Central memory CD8-positive, alpha-beta T cell (primary cell): Measurements from ENCODE around the gene P4HA2.

ENCODE experiments used
- ATAC-seq: fragments of 150-1000 bp; cut with Tn5 transposase; replicated peaks from 2 replicates; pipeline ENCODE4 v1.10.0; 2022; ENCODE audit warnings: mild to moderate bottlenecking, moderate FRiP score, moderate number of reproducible peaks; ENCODE audit not compliant: poor library complexity, severe bottlenecking; ENCODE audit errors: extremely low read depth
- DNase-seq, 2 donors: peaks; one replicate each; pipeline ENCODE4 v3.0.0; 2021; ENCODE audit warnings: low spot score in 2 of 2
- H3K27ac Mint-ChIP-seq: one replicate; pipeline ENCODE4 v1.8.0; 2022; ENCODE audit warnings: low read depth, mild to moderate bottlenecking, moderate library complexity, mixed read lengths
- H3K27me3 Mint-ChIP-seq: one replicate; pipeline ENCODE4 v1.8.0; 2022; ENCODE audit warnings: mixed read lengths
- H3K36me3 Mint-ChIP-seq: one replicate; pipeline ENCODE4 v1.8.0; 2022; ENCODE audit warnings: mild to moderate bottlenecking, moderate library complexity, mixed read lengths; ENCODE audit not compliant: insufficient read depth
- H3K4me1 Mint-ChIP-seq: one replicate; pipeline ENCODE4 v1.8.0; 2022; ENCODE audit warnings: mixed read lengths
- H3K4me3 Mint-ChIP-seq: one replicate; pipeline ENCODE4 v1.8.0; 2022; ENCODE audit warnings: mild to moderate bottlenecking, moderate library complexity, mixed read lengths
- H3K9me3 Mint-ChIP-seq: one replicate; pipeline ENCODE4 v1.8.0; 2022; ENCODE audit warnings: mixed read lengths

Gene P4HA2

DNA sequence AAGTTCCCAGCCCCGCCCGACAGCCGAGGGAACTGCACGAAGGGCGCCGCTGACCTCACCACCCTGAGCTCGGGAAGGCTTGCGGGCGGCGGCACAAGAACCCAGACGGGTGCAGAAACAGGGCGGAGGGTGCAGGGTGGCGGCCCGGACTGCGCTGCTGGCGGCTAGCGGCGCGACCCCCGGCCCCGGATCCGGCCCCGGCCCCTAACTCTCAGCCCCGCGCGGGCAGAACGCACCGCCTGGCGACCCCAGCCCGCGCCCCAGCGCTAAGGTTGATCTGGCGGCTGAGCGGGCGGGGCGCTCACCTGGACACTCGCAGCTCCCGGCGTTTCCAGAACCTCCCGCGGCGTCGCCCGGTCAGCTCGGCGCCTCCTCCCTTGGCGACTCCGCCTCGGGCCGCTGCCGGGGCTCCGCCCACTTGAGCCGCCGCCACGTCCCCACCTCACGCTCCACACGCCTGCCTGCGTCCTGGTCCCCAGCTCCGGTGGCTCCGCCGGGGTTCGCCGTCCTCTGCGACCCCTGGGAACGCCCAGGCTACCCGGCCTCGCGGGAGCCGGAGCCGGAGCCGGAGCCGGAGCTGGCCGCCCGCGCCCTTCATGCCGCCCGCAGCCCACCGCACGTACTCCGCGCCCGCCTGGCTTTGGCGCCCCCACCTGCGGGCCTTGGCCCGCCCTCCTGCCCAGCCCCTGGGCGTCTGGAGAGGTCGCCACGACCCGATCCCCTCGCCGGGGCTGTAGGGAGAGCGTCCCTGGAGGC, at the start of gene P4HA2:
Gene P4HA2, minus strand, starts transcription at position 369 of the 756 bp plus-strand sequence. CDS start 9,227 bp downstream, outside the sequence.
- no peak for DNase-seq
- peaks cover 3% of the 10 kb centered on the region for H3K36me3 Mint-ChIP-seq
- H3K4me1 Mint-ChIP-seq = peaks cover 7% of the 10 kb centered on the region
- H3K27ac Mint-ChIP-seq = no peak within 1 kb of the TSS
- peaks cover 25% of the 10 kb centered on the region for H3K27me3 Mint-ChIP-seq
- peak; percentile 28 for ATAC-seq
- peak within 1 kb of the TSS; percentile 44 for H3K4me3 Mint-ChIP-seq
- H3K9me3 Mint-ChIP-seq = no peaks in the 10 kb centered on the region

DNA sequence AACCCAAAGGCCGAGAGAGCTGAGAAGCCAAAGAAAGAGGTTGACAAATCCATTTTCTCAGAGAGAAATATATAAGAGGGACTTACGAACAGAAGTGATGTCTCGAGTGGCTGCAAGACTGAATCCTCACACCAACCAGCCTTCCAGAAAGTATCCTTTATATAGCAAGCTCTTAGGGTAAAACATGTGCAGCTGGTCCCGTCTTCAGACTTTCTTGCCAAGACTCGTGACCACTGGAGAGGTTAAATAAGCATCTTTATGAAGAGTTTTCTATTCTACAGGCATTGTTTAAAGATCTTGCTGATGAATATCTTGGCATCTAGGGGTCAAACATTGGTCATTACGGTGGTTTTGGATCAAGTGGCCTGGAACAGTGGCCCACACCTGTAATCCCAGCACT, 49.6 kb upstream of the P4HA2 start:
- H3K27ac Mint-ChIP-seq = no peak overlapping the region
- no peak overlapping the region for H3K4me3 Mint-ChIP-seq
- peaks cover 2% of the 10 kb centered on the region for H3K36me3 Mint-ChIP-seq
- DNase-seq = no peak
- no peak for ATAC-seq
- peaks cover 15% of the 10 kb centered on the region for H3K4me1 Mint-ChIP-seq
- H3K9me3 Mint-ChIP-seq = no peaks in the 10 kb centered on the region
- peaks cover 49% of the 10 kb centered on the region for H3K27me3 Mint-ChIP-seq

DNA sequence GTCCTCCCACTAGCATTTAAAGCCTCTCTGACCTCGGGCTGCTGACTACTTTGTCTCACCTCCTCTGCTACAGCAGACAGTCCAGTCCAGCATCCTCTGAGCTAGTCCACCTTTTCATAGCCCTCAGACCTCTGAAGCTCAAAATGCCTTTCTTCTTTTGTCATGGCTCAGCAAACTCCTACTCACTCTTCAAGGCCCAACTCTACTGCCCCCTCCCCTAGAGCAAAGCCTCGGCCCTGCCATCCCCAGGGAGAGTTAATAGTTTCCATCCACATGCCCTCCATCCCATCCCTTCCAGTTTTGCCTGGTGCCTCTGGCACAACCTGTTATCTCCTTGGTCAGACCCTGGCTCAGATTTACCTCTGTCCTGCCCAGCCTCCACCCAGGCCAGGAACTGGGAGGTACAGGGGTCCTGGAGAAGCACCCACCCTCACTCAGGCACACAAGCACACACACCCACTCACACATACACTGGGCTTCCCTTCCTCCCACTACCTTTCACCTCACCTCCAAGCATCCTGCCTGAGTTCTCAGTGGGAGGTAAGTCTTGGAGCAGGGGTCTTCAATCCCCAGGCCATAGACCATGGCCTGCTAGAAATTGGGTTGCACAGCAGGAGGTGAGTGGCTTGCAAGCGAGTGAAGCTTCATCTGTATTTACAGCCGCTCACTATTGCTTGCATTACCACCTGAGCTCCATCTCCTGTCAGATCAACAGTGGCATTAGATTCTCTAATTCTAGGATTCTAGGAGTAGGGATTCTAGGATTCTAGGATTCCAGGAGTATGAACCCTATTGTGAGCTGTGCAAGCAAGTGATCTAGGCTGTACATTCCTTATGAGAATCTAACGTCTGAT, 47.9 kb upstream of the P4HA2 start:
- peaks cover 25% of the 10 kb centered on the region for H3K4me1 Mint-ChIP-seq
- H3K36me3 Mint-ChIP-seq = peaks cover 2% of the 10 kb centered on the region
- H3K27me3 Mint-ChIP-seq = peaks cover 50% of the 10 kb centered on the region
- no peak overlapping the region for H3K27ac Mint-ChIP-seq
- ATAC-seq (no peak), DNase-seq (no peak)
- H3K4me3 Mint-ChIP-seq = no peak overlapping the region
- no peaks in the 10 kb centered on the region for H3K9me3 Mint-ChIP-seq

DNA sequence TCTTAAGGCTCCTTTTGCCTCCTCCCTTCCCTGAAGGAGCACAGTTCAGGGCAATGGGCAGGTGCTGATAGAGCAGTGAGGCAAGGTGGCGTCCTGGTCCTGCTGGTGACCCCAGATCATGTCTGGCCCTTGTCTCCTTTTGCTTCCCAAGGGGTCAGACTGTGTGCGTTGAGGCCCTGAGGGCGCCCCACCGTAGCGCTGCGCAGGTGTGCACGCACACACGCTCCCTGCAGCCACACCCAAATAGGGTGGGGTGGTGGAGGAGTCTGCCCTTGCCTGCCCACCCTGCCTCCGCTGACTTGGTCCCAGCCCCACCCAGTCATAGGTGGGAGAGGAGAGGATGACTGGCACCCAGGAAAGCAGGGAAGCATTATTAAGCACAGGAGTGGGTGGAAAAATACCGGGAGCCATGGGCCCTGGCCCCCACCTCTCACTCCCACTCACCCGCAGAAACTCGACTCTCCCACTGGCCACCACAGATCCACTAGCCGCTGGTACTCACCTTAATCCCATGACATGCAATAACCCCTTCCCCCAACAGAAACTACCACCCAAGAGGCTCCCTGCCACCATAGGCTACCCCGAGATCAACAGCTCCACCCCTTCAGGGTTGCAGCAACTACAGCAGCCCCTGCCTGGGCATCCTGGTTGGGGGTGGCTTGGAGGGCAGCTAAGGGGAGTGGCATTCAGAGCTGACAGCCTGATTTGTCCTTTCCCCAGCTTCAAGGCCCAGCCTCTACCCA, 46.6 kb upstream of the P4HA2 start:
- no peak for DNase-seq
- Mint-ChIP-seq H3K27me3 (peaks cover 40% of the 10 kb centered on the region), H3K9me3 (no peaks in the 10 kb centered on the region), H3K27ac (no peak overlapping the region), H3K36me3 (peaks cover 2% of the 10 kb centered on the region), H3K4me3 (no peak overlapping the region), H3K4me1 (peaks cover 25% of the 10 kb centered on the region)
- ATAC-seq = no peak

DNA sequence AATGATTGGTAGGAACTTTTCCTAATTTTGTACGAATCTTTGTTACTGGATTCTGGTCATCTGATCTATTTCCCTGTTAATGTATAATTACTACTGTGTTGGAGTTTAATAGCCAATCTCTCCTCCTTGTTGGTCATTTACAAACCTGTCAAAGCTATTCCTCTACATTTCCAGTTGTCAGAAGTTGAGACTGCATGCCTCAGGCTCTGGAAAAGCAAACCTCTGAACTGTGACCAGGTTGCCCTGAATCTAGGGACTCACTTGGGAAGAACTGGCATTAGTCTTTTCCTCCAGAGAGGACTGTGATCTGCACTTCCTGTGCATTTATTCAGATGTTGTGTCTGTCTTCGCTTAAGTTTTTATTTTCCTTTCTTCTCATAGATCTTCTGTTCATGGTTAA, 46.0 kb upstream of the P4HA2 start:
- ATAC-seq = no peak
- H3K4me1 Mint-ChIP-seq = peaks cover 25% of the 10 kb centered on the region
- no peak for DNase-seq
- H3K9me3 Mint-ChIP-seq = no peaks in the 10 kb centered on the region
- no peaks in the 10 kb centered on the region for H3K36me3 Mint-ChIP-seq
- no peak overlapping the region for H3K27ac Mint-ChIP-seq
- H3K4me3 Mint-ChIP-seq = no peak overlapping the region
- peaks cover 40% of the 10 kb centered on the region for H3K27me3 Mint-ChIP-seq

DNA sequence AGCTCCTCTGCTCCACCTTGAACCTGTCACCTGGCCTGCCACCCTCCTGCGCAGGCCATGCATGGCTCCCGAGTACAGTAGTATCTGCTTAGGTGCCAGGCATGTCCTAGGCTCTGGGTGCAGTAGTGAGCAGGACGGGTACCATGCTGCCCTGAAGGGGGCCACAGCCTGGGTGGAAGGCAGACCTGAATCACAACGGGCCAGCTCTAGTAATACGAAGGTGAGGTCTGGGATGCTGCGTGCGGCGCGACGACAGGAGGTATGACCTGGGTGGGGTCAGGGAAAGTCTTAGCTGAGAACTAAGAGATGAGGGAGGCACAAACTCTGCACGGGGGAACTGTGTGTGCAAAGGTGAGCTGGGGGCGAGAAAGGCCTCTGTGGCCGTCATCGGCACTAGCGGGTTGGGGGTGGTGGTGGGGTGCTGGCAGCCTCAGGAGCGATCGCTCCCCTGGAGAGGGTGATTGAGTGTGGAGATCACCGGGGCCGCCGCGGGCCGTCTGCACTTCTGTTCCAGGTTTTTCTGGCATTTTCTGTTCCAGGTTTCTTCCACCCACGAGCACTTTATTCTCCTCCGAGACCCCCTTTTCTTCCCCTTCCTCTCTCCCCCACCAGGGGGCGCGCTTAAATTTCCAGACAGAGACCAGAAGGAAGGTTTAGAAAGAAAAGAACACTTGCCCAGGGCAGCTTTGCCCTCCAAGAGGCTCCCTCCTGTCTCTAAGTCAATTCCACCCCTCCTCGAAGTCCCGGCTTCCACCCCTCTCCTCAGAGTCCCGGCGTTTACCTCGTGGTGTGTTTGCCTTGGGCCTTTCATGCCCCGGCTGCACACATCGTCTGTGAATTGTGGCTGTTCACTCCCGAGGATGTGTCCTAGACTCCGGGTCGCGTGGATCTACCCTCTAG, 44.9 kb upstream of the P4HA2 start:
- Mint-ChIP-seq H3K4me1 (peaks cover 25% of the 10 kb centered on the region), H3K36me3 (no peaks in the 10 kb centered on the region), H3K9me3 (no peaks in the 10 kb centered on the region), H3K4me3 (peak overlapping the region; percentile 32), H3K27ac (no peak overlapping the region), H3K27me3 (peaks cover 40% of the 10 kb centered on the region)
- ATAC-seq (no peak), DNase-seq (peak; percentile 30 to 45)

DNA sequence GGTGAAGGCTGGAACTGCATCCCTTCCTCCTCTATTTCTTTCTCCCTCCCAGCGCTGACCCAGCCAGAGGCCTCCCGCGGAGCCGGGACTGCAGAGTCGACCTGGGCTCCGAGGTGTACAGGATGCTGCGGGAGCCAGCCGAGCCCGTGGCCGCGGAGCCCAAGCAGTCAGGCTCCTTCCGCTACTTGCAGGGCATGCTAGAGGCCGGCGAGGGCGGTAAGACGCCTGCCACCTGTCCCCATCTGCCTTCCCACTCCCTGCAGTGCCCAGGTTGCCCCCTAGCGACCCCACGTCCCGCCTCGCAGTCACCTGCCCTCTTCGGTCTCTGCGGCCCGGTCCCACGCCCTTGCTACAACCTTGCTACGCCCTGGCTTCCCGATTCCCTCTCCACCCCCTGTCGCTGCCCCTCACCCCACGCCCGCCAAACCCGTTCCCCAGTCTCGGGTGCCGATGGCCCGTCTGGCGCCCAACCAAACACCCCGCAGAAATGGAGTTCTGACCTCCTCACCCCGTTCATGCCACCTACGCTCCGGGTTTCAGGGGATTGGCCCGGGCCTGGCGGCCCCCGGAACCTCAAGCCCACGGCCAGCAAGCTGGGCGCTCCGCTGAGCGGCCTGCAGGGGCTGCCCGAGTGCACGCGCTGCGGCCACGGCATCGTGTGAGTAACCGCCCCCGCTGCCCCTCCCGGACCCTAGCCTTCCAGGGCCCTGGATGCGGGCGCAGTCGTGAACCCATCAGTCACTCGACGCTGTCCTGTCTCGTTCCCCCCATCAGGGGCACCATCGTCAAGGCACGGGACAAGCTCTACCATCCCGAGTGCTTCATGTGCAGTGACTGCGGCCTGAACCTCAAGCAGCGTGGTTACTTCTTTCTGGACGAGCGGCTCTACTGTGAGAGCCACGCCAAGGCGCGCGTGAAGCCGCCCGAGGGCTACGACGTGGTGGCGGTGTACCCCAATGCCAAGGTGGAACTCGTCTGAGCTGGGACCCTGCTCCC, 43.9 kb upstream of the P4HA2 start:
- H3K27ac Mint-ChIP-seq = no peak overlapping the region
- H3K4me3 Mint-ChIP-seq = peak overlapping the region; percentile 32
- H3K4me1 Mint-ChIP-seq = peaks cover 25% of the 10 kb centered on the region

DNA sequence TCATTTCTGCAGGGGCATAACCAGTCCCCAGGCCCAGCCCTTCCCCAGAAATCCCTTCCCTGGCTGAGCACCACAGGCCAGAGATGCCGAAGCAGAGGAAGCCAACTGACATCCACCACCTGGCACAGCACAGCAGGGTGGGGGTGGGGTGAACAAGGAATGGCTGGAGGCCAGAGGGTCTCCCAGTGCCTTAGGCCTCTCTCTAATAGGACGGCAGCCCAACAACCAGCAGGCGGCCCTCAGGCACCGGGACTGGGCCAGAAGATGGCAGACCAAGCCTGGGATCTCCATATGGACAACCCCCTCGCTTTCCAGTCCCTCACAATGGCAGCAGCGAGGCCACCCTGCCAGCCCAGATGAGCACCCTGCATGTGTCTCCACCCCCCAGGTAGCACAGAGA, 43.1 kb upstream of the P4HA2 start:
- Mint-ChIP-seq H3K27ac (no peak overlapping the region), H3K4me1 (peaks cover 25% of the 10 kb centered on the region), H3K4me3 (no peak overlapping the region), H3K9me3 (no peaks in the 10 kb centered on the region), H3K36me3 (no peaks in the 10 kb centered on the region), H3K27me3 (peaks cover 38% of the 10 kb centered on the region)
- no peak for DNase-seq
- no peak for ATAC-seq

More for the DNA sequence above, 43.9 kb upstream of the P4HA2 start:
- no peaks in the 10 kb centered on the region for H3K36me3 Mint-ChIP-seq
- ATAC-seq (no peak), DNase-seq (no peak)
- peaks cover 40% of the 10 kb centered on the region for H3K27me3 Mint-ChIP-seq
- H3K9me3 Mint-ChIP-seq = no peaks in the 10 kb centered on the region

DNA sequence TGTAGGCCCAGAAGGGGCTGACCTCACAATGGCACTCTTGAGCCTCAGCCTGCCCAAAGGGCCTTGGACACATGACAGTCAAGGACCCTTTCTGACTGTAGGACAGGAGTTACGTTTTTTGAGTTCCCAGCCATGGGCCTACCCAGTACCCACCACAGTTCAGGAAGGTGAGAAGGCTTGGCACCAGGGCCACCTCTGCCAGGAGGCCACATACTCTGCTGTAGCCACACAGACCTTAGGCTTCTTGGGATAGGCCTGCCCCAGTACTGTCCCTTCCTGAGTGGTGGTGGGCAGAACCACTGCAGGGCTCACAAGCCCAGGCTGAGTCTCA, 42.6 kb upstream of the P4HA2 start:
- Mint-ChIP-seq H3K27me3 (peaks cover 34% of the 10 kb centered on the region), H3K36me3 (no peaks in the 10 kb centered on the region), H3K4me3 (no peak overlapping the region), H3K27ac (no peak overlapping the region), H3K4me1 (peaks cover 25% of the 10 kb centered on the region), H3K9me3 (no peaks in the 10 kb centered on the region)
- ATAC-seq (no peak), DNase-seq (no peak)

DNA sequence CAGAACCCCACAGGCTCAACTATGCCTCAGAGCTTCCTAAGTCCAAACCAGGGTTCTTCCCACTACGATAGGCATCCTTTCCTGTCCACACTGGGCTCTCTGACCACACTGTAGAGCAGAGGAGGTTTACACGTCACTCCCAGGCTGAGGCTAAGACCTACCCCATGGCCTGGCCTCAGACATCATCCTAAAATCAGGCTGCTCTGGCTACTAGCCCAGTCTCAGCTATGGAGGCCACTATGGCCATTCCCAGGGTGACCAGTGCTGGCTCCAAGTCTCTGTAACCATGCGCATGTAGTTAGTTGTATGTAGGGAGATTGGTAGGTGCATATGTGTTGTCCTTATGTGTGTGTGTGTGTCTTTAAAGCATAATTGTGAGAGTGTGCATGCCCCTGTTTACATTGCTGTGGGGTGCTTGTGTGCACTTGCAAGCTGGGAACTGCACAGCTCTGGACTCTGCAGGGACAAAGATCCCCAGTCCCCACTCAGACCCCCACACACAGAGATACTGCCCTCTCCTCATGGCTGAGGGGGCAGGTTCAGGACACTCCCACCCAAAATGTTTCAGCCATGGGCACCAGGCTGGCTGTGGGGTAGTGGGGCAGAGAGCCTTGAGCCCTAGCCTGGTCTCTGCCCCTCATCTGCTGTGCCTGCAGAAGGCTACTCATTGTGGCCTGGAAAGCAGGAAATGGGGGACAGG, 42.1 kb upstream of the P4HA2 start:
- ATAC-seq = no peak
- Mint-ChIP-seq H3K9me3 (no peaks in the 10 kb centered on the region), H3K27ac (no peak overlapping the region)

More for the DNA sequence above, 42.1 kb upstream of the P4HA2 start:
- Mint-ChIP-seq H3K4me1 (peaks cover 25% of the 10 kb centered on the region), H3K4me3 (no peak overlapping the region), H3K36me3 (no peaks in the 10 kb centered on the region), H3K27me3 (peaks cover 29% of the 10 kb centered on the region)
- no peak for DNase-seq
